HCT116 (cell line): ENCODE results near the gene THSD7B. TPM values are rescaled to one million over a fixed set of nuclear protein-coding genes. Genes with fewer than 3 reads are reported as not detected.

Experiments
- ATAC-seq: fragments of 200-7000 bp; cut with Tn5 transposase; 2 replicates; pipeline ENCODE4 v1.9.1; 2020; ENCODE audit warnings: mild to moderate bottlenecking, moderate library complexity
- BruUV-seq: library from RNA; stranded (reverse); fragments of 400-500 nt; replicated peaks from 2 replicates; lab custom pipeline; 2021; lab: Mats Ljungman, UMichigan
- CTCF ChIA-PET: fragments of 300-600 bp; sonication (Branson Sonifier 250); formaldehyde crosslinking; loops from one replicate; lab custom pipeline; 2021; ENCODE audit warnings: antibody characterized with exemption; lab: Charles Lee
- POLR2A ChIA-PET: fragments of 300-600, 350-600 bp; sonication (Branson Sonifier 250); formaldehyde crosslinking; loops from one replicate; lab custom pipeline; 2021; ENCODE audit warnings: antibody characterized with exemption; lab: Charles Lee
- RAD21 ChIA-PET, 2 experiments: fragments of 300-600 bp; sonication (Branson Sonifier 250); formaldehyde crosslinking; loops; one replicate each; lab custom pipeline; 2023; ENCODE audit warnings: low total read pairs in 2 of 2; ENCODE audit not compliant: uncharacterized antibody in 2 of 2, unreplicated experiment in 2 of 2, low non-redundant PET in 1 of 2; lab: Charles Lee
- DNase-seq: peaks from one replicate; pipeline ENCODE4 v3.0.0-alpha.2; 2010; ENCODE audit warnings: low read depth, low spot score
- H2AFZ ChIP-seq: fragments of 200-600 bp; shearing (Covaris generic), sonication (generic); 2 replicates; pipeline ENCODE4 v1.6.1; 2017; ENCODE audit warnings: low read depth, mixed run types, mixed read lengths, antibody characterized with exemption, low read length; ENCODE audit not compliant: poor library complexity, severe bottlenecking
- H3K27ac ChIP-seq: 2 replicates; pipeline ENCODE4 v1.5.1; 2012; ENCODE audit warnings: low read depth, low read length
- H3K27me3 ChIP-seq: fragments of 200-600 bp; sonication (generic); 2 replicates; pipeline ENCODE4 v1.6.1; 2016; ENCODE audit warnings: mixed run types, low read length, mixed read lengths; ENCODE audit not compliant: insufficient read depth
- H3K36me3 ChIP-seq, 2 experiments: fragments of 200-500 bp in 1 of 2; fragments of 200-600 bp in 1 of 2; sonication (Bioruptor generic) in 1 of 2; sonication (generic) in 1 of 2; 2 replicates each; pipeline versions ENCODE4 v1.5.1 to v1.6.1; 2014 to 2016; ENCODE audit warnings: low read length in 2 of 2, inconsistent platforms in 1 of 2, mixed read lengths in 1 of 2, mixed run types in 1 of 2; ENCODE audit not compliant: insufficient read depth in 2 of 2, control insufficient read depth in 1 of 2
- H3K4me1 ChIP-seq, 2 experiments: fragments of 200-600 bp in 1 of 2; sonication (generic) in 1 of 2; 2 replicates each; pipeline versions ENCODE4 v1.5.1 to v1.6.1; 2012 to 2017; ENCODE audit warnings: low read length in 2 of 2, inconsistent platforms in 1 of 2, mild to moderate bottlenecking in 1 of 2, mixed read lengths in 1 of 2, mixed run types in 1 of 2, moderate library complexity in 1 of 2; ENCODE audit not compliant: insufficient read depth in 2 of 2, control insufficient read depth in 1 of 2
- H3K4me2 ChIP-seq: fragments of 200-600 bp; sonication (generic); 2 replicates; pipeline ENCODE4 v1.6.1; 2017; ENCODE audit warnings: mixed run types, low read length, mixed read lengths
- H3K4me3 ChIP-seq, 2 experiments: fragments of 200-600 bp in 1 of 2; sonication (generic) in 1 of 2; replicated peaks in 1 of 2; 2 replicates each; pipeline ENCODE4 v1.5.1; 2011 to 2016; ENCODE audit warnings: low read length in 2 of 2, control low read depth in 1 of 2, low read depth in 1 of 2, mild to moderate bottlenecking in 1 of 2, mixed read lengths in 1 of 2, mixed run types in 1 of 2
- H3K79me2 ChIP-seq: fragments of 200-600 bp; sonication (generic); 2 replicates; pipeline ENCODE4 v1.6.1; 2017; ENCODE audit warnings: mild to moderate bottlenecking, mixed run types, low read length, moderate library complexity, mixed read lengths; ENCODE audit not compliant: insufficient read depth
- H3K9ac ChIP-seq: fragments of 200-600 bp; sonication (generic); 2 replicates; pipeline ENCODE4 v1.6.1; 2016; ENCODE audit warnings: low read length, mixed read lengths
- H3K9me2 ChIP-seq: fragments of 200-600 bp; sonication (generic), shearing (Covaris generic); 2 replicates; pipeline ENCODE4 v1.6.1; 2017; ENCODE audit warnings: mixed run types, mild to moderate bottlenecking, moderate library complexity; ENCODE audit not compliant: insufficient read depth
- H3K9me3 ChIP-seq, 2 experiments: fragments of 200-500 bp in 1 of 2; fragments of 200-600 bp in 1 of 2; sonication (Bioruptor generic) in 1 of 2; sonication (generic) in 1 of 2; 2 replicates each; pipeline ENCODE4 v1.6.1; 2014 to 2017; ENCODE audit warnings: low read length in 2 of 2, mixed read lengths in 2 of 2, inconsistent platforms in 1 of 2, low read depth in 1 of 2, mild to moderate bottlenecking in 1 of 2, mixed run types in 1 of 2, moderate library complexity in 1 of 2; ENCODE audit not compliant: control insufficient read depth in 1 of 2, insufficient read depth in 1 of 2
- H4K20me1 ChIP-seq: fragments of 200-600 bp; sonication (generic), shearing (Covaris generic); 2 replicates; pipeline ENCODE4 v1.6.1; 2017; ENCODE audit warnings: mixed run types, mild to moderate bottlenecking, moderate library complexity; ENCODE audit not compliant: insufficient read depth
- CBX3 ChIP-seq: IDR thresholded peaks from 2 replicates; pipeline ENCODE4 v1.6.1; 2012; ENCODE audit warnings: low read depth
- EGR1 ChIP-seq: IDR thresholded peaks from 2 replicates; pipeline ENCODE4 v1.6.1; 2012; ENCODE audit warnings: low read depth
- FOSL1 ChIP-seq: IDR thresholded peaks from 2 replicates; pipeline ENCODE4 v1.6.1; 2012; ENCODE audit warnings: low read depth
- REST ChIP-seq: IDR thresholded peaks from 2 replicates; pipeline ENCODE4 v1.6.1; 2012; ENCODE audit warnings: low read depth
- SIN3A ChIP-seq: IDR thresholded peaks from 2 replicates; pipeline ENCODE4 v1.6.1; 2012; ENCODE audit warnings: low read depth
- SP1 ChIP-seq: IDR thresholded peaks from 2 replicates; pipeline ENCODE4 v1.6.1; 2012; ENCODE audit warnings: low read depth
- SRF ChIP-seq: IDR thresholded peaks from 2 replicates; pipeline ENCODE4 v1.6.1; 2012; ENCODE audit warnings: low read depth
- TCF7L2 ChIP-seq: IDR thresholded peaks from 2 replicates; pipeline ENCODE4 v1.7.0; 2011; ENCODE audit warnings: borderline replicate concordance, inconsistent platforms; ENCODE audit not compliant: insufficient read depth, insufficient read length; ENCODE audit errors: extremely low read depth
- ZBTB33 ChIP-seq: IDR thresholded peaks from 2 replicates; pipeline ENCODE4 v1.6.1; 2011; ENCODE audit warnings: mild to moderate bottlenecking, low read length, moderate library complexity; ENCODE audit not compliant: insufficient replicate concordance; ENCODE audit errors: extremely low read depth
- ZFX ChIP-seq: fragments of 450-650 bp; IDR thresholded peaks from 2 replicates; pipeline ENCODE4 v1.6.1; 2017
- intact Hi-C: fragments of 100-400 bp; cut with micrococcal nuclease; formaldehyde crosslinking; loops from 2 replicates; pipeline ENCODE4 v1.10.0; 2022
- total RNA-seq: library from RNA; stranded (reverse); gene quantifications from one replicate; pipeline ENCODE4 v1.2.1, GENCODE V29; 2021; ENCODE audit not compliant: unreplicated experiment
- TF ChIP-seq, protein P1 (sequence below): IDR thresholded peaks from 2 replicates; pipeline ENCODE4 v1.6.1; 2012
- TF ChIP-seq, protein P2 (sequence below), 3 experiments: fragments of 200-600 bp in 1 of 3; sonication (generic) in 1 of 3; IDR thresholded peaks in 2 of 3; conservative IDR thresholded peaks in 1 of 3; 2 replicates each; pipeline ENCODE4 v1.5.1; 2012 to 2017; ENCODE audit warnings: low read depth in 2 of 3, low read length in 2 of 3, antibody characterized with exemption in 1 of 3, borderline replicate concordance in 1 of 3, control low read depth in 1 of 3, mild to moderate bottlenecking in 1 of 3, mixed read lengths in 1 of 3, mixed run types in 1 of 3, moderate library complexity in 1 of 3; ENCODE audit not compliant: insufficient read depth in 1 of 3

The THSD7B gene
- total RNA-seq, 1 experiment from 2014 or later = not detected

DNA sequence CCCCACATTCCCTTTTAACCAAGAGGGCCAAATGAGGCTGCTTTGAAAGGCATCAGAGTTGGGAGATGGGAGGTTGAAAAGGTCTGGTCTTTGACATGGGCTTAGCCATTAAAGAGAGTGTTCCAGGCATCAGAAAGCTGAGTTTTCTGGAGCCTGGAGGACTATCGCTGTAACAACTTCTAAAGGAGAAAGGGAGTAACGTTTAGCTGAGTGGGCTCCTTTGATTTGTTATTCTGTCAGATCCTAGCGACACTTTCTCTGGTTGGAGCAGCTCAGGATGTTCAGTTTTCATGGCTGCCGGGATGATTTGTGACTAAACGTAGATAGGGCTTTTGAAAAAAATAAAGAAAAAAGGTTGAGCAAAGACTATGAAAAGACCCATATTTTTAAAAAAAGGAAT lies 346.6 kb downstream of the THSD7B start:
- TF ChIP-seq CBX3 = no peak
- no peak for TF ChIP-seq SRF
- TF ChIP-seq, protein P1, sequence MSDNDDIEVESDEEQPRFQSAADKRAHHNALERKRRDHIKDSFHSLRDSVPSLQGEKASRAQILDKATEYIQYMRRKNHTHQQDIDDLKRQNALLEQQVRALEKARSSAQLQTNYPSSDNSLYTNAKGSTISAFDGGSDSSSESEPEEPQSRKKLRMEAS = no peak
- no peak for TF ChIP-seq REST
- TF ChIP-seq ZBTB33 = no peak
- no peak for TF ChIP-seq EGR1
- TF ChIP-seq SIN3A = no peak
- no peak for TF ChIP-seq FOSL1
- TF ChIP-seq SP1 = no peak
- TF ChIP-seq, protein P2, sequence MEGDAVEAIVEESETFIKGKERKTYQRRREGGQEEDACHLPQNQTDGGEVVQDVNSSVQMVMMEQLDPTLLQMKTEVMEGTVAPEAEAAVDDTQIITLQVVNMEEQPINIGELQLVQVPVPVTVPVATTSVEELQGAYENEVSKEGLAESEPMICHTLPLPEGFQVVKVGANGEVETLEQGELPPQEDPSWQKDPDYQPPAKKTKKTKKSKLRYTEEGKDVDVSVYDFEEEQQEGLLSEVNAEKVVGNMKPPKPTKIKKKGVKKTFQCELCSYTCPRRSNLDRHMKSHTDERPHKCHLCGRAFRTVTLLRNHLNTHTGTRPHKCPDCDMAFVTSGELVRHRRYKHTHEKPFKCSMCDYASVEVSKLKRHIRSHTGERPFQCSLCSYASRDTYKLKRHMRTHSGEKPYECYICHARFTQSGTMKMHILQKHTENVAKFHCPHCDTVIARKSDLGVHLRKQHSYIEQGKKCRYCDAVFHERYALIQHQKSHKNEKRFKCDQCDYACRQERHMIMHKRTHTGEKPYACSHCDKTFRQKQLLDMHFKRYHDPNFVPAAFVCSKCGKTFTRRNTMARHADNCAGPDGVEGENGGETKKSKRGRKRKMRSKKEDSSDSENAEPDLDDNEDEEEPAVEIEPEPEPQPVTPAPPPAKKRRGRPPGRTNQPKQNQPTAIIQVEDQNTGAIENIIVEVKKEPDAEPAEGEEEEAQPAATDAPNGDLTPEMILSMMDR (IDR thresholded peaks at IDR 0.05 in 2 of 3, conservative IDR thresholded peaks at IDR 0.05 in 1 of 3; ENCODE audit: borderline replicate concordance in 1 of 3, insufficient read depth in 1 of 3, low read depth in 2 of 3, low read length in 2 of 3) = no peak
- TF ChIP-seq TCF7L2 = no peak
- TF ChIP-seq ZFX = no peak

More for the DNA sequence above, 346.6 kb downstream of the THSD7B start:
- no peaks in the 10 kb centered on the region for H3K4me1 ChIP-seq
- no peak for DNase-seq
- H3K9me3 ChIP-seq = peaks cover 0 to 6% of the 10 kb centered on the region in 2 experiments; a peak in 2 of 4 replicates
- POLR2A ChIA-PET = no interaction called here
- no peak overlapping the region for H3K4me2 ChIP-seq
- CTCF ChIA-PET = no interaction called here
- H3K4me3 ChIP-seq = no peak overlapping the region
- RAD21 ChIA-PET = no interaction called here
- BruUV-seq = no TSS peak
- no peaks in the 10 kb centered on the region; a peak in 1 of 4 replicates for H3K36me3 ChIP-seq
- H3K79me2 ChIP-seq = no peaks in the 10 kb centered on the region
- no peaks in the 10 kb centered on the region for H3K27me3 ChIP-seq
- no peaks in the 10 kb centered on the region for H4K20me1 ChIP-seq
- no peak overlapping the region for H3K27ac ChIP-seq
- H3K9me2 ChIP-seq = no peaks in the 10 kb centered on the region
- no peak for ATAC-seq
- intact Hi-C loops = no loop called here
- H3K9ac ChIP-seq = no peak overlapping the region
- no peak overlapping the region for H2AFZ ChIP-seq
